Breast epithelium (tissue), 4 donors: Measurements from ENCODE around the gene WRNIP1. TPM values are rescaled to one million over a fixed set of nuclear protein-coding genes. Genes with fewer than 3 reads are reported as not detected.

Source experiments
- DNase-seq, 2 donors: peaks; one replicate each; pipeline ENCODE4 v3.0.0-alpha.2; 2019; ENCODE audit warnings: low spot score in 2 of 2
- H3K27ac ChIP-seq, 2 donors: fragments of 200-600 bp; sonication (generic) in 1 of 2; one replicate each; pipeline ENCODE4 v1.5.1; 2016 to 2019; ENCODE audit warnings: mild to moderate bottlenecking in 1 of 2
- H3K27me3 ChIP-seq, 2 donors: fragments of 200-600 bp; sonication (generic) in 1 of 2; one replicate each; pipeline versions ENCODE4 v1.5.1 to v1.6.0; 2017 to 2019; ENCODE audit warnings: control low read depth in 1 of 2, mild to moderate bottlenecking in 1 of 2
- H3K36me3 ChIP-seq: fragments of 200-600 bp; one replicate; pipeline ENCODE4 v1.5.1; 2019
- H3K4me1 ChIP-seq, 2 donors: fragments of 200-600 bp; sonication (generic); one replicate each; pipeline ENCODE4 v1.5.1; 2016 to 2019; ENCODE audit warnings: control low read depth in 1 of 2
- H3K4me3 ChIP-seq, 3 donors: fragments of 200-600 bp; sonication (generic); 1 replicate in 2 of 3; 2 replicates in 1 of 3; pipeline ENCODE4 v1.5.1; 2016 to 2019; ENCODE audit warnings: mild to moderate bottlenecking in 3 of 3, moderate library complexity in 2 of 3
- H3K9me3 ChIP-seq, 2 donors: fragments of 200-600 bp; sonication (generic) in 1 of 2; one replicate each; pipeline ENCODE4 v1.5.1; 2016 to 2019; ENCODE audit warnings: control low read depth in 1 of 2
- POLR2A ChIP-seq: fragments of 450-650 bp; IDR thresholded peaks from one replicate; pipeline ENCODE4 v1.6.1; 2016; ENCODE audit warnings: antibody characterized with exemption, mild to moderate bottlenecking, moderate library complexity
- POLR2AphosphoS5 ChIP-seq, 3 donors: sonication (generic); formaldehyde crosslinking; IDR thresholded peaks; one replicate each; pipeline ENCODE4 v1.6.1; 2017; ENCODE audit warnings: antibody characterized with exemption in 3 of 3
- intact Hi-C: fragments of 100-400 bp; cut with DNase I; formaldehyde crosslinking; loops from one replicate; pipeline ENCODE4 v1.15.1; 2023; ENCODE audit warnings: low total_unique reads
- total RNA-seq, 3 donors: library from RNA; depleted of rRNA; stranded (reverse); fragments of >200 nt; gene quantifications; one replicate each; pipeline ENCODE4 v1.1.0, GENCODE V29; 2016
- TF ChIP-seq, protein P1 (sequence below), 3 donors: fragments of 450-650 bp; IDR thresholded peaks; one replicate each; pipeline ENCODE4 v1.5.1; 2016 to 2017; ENCODE audit warnings: antibody characterized with exemption in 3 of 3, mild to moderate bottlenecking in 3 of 3, moderate library complexity in 3 of 3

WRNIP1 gene
- total RNA-seq, 3 donors from 2014 or later, result 40.6 to 62.3 (median 59.3) TPM

DNA sequence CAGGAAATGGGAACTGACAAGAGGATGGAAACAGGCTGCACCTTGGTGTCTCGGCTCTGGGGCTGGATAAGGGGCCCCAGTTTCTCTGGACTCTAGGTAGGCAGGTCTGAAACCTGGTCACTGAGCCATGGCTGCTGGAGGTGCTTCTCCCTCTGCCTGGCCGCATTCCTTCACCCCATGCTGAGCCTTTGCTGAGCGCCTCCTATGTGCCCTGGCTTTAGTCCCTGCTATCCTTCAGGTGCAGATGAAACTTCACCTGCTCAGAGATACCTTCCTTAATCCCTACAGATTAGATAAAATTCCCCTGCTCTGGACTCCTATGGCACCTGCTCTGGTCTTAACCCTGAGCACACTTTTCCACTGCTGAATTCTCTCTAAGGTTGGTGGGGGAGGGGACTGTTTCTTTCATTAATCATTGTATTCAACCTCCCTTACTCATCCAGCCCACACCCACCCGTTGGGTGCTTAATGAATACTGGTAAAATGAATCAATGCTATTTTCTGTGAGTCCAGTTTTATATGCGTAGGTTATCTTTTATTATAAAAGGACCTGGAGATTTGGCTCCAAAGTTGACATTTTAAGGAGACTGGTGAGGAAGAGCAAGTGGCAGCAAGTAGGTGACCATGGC is 33.8 kb upstream of the WRNIP1 start:
- H3K36me3 ChIP-seq, result no peaks in the 10 kb centered on the region
- H3K27me3 ChIP-seq, result no peaks in the 10 kb centered on the region
- H3K9me3 ChIP-seq, result no peaks in the 10 kb centered on the region
- H3K27ac ChIP-seq, result no peak overlapping the region
- no peaks in the 10 kb centered on the region for H3K4me1 ChIP-seq
- TF ChIP-seq, protein P1, sequence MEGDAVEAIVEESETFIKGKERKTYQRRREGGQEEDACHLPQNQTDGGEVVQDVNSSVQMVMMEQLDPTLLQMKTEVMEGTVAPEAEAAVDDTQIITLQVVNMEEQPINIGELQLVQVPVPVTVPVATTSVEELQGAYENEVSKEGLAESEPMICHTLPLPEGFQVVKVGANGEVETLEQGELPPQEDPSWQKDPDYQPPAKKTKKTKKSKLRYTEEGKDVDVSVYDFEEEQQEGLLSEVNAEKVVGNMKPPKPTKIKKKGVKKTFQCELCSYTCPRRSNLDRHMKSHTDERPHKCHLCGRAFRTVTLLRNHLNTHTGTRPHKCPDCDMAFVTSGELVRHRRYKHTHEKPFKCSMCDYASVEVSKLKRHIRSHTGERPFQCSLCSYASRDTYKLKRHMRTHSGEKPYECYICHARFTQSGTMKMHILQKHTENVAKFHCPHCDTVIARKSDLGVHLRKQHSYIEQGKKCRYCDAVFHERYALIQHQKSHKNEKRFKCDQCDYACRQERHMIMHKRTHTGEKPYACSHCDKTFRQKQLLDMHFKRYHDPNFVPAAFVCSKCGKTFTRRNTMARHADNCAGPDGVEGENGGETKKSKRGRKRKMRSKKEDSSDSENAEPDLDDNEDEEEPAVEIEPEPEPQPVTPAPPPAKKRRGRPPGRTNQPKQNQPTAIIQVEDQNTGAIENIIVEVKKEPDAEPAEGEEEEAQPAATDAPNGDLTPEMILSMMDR (IDR thresholded peaks at IDR 0.05), result no peak
- TF ChIP-seq POLR2A (no peak), POLR2AphosphoS5 (IDR thresholded peaks at IDR 0.05) (no peak)
- intact Hi-C loops, result no loop called here
- DNase-seq, result no peak
- H3K4me3 ChIP-seq, result no peak overlapping the region

DNA sequence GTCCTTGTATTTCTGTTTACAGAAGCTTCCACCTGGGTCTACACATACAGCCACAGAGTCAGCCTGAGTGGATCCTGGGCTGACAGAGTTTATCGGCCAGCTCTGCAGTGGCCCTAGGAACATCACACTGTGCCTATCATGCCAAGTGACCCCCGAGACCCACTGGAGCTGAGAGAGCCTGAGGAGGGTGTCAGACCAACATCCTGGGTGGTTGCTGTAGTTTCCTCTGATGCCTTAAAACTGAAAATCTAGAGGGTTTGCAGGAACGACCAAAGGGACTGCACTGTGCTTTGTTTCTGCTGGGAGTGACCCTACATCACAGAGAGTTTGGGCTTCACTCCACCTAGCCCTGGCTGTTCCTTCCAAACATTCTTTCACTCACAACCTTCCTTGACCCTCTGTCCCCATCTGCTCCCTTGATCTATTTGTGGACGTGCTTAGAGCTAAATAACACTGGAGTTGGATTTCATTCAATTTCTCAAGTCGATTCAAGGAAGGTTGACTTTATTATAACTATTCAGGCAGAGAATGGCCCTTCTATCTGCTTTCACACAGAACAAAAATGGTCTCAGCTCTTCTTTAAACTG is 32.6 kb upstream of the WRNIP1 start:
- Histone ChIP-seq H3K9me3 (no peaks in the 10 kb centered on the region), H3K4me3 (no peak overlapping the region), H3K27me3 (no peaks in the 10 kb centered on the region), H3K27ac (no peak overlapping the region), H3K4me1 (no peaks in the 10 kb centered on the region), H3K36me3 (no peaks in the 10 kb centered on the region)
- intact Hi-C loops, result no loop called here
- no peak for TF ChIP-seq POLR2AphosphoS5 (IDR thresholded peaks at IDR 0.05)
- TF ChIP-seq, protein P1 (IDR thresholded peaks at IDR 0.05), result no peak
- TF ChIP-seq POLR2A, result no peak
- no peak for DNase-seq

DNA sequence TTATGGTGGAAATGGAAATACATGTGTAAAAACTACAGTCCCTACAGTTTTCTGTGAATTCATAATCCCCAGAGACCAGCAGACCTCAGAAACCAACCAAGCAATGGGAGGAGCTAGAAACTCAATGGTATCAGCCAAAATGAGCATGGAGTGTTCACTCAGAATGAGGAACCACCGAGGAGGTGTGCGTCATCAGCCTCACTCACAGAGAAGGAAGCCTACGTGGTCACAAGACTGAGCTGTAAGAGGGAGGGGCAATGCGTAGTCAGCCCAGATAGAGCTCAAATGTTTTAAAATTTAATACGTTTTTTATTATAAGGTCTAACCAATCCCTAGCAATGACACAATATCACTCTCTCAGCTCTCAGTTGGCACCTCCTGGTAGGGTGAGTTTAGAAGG is 31.9 kb upstream of the WRNIP1 start:
- Histone ChIP-seq H3K4me3 (no peak overlapping the region), H3K27ac (no peak overlapping the region), H3K4me1 (no peaks in the 10 kb centered on the region), H3K36me3 (no peaks in the 10 kb centered on the region), H3K9me3 (no peaks in the 10 kb centered on the region), H3K27me3 (no peaks in the 10 kb centered on the region)
- TF ChIP-seq POLR2A (no peak), POLR2AphosphoS5 (IDR thresholded peaks at IDR 0.05) (no peak)
- TF ChIP-seq, protein P1 (IDR thresholded peaks at IDR 0.05), result no peak
- intact Hi-C loops, result no loop called here
- no peak for DNase-seq

DNA sequence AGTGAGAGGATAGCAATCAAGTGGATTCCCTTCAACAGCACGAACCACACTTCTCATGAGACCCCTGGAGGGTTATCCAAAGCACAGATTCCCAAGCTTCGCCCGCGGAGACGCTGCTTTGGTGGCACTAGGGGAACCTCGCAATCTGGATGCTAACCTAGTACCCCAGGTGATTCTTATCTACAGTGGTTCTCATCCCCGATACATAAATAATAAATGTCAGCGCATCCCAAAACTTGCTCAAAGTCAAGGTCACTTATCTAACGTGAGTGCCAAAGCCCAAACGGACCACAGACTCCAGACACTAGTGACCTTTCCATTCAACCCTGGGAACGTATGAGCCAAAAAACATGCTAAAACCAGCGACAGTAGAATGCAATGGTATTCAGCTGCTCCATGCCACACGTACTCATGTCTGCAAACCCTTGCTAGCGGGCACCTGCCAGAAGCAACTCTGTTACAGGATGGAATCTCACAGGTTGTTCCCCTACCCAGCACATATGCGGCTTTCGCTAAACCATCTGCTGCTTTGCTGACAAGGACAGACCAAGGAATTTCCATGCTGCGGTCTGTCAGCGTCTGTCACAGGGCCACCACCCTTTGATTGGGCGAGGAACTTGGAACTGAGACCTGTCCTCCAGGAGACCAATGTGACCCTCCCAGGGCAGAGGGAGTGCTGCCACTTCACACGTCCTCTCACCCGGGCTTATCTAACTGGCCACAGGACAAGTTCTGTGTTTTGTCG is 31.3 kb upstream of the WRNIP1 start:
- no peak for TF ChIP-seq POLR2A
- TF ChIP-seq, protein P1 (IDR thresholded peaks at IDR 0.05), result no peak
- no peak for TF ChIP-seq POLR2AphosphoS5 (IDR thresholded peaks at IDR 0.05)
- no peak overlapping the region for H3K27ac ChIP-seq
- intact Hi-C loops, result no loop called here
- no peaks in the 10 kb centered on the region for H3K4me1 ChIP-seq
- no peaks in the 10 kb centered on the region for H3K27me3 ChIP-seq
- no peak for DNase-seq
- H3K4me3 ChIP-seq, result no peak overlapping the region
- H3K9me3 ChIP-seq, result no peaks in the 10 kb centered on the region
- H3K36me3 ChIP-seq, result no peaks in the 10 kb centered on the region
